CD8-positive, alpha-beta memory T cell (primary cell): ENCODE measurements around the gene LDLRAP1. TPM values are rescaled to one million over a fixed set of nuclear protein-coding genes. Genes with fewer than 3 reads are reported as not detected.

Source experiments
- CTCF ChIA-PET: fragments of 350-600 bp; sonication (Branson Sonifier 250); formaldehyde crosslinking; loops from one replicate; lab custom pipeline; 2021; ENCODE audit warnings: antibody characterized with exemption; lab: Charles Lee
- POLR2A ChIA-PET: fragments of 350-600 bp; sonication (Branson Sonifier 250); formaldehyde crosslinking; loops from one replicate; lab custom pipeline; 2021; ENCODE audit warnings: antibody characterized with exemption; lab: Charles Lee
- DNase-seq, 5 donors: peaks; one replicate each; pipeline versions ENCODE4 v3.0.0 to v3.0.0-alpha.2; 2020 to 2022; ENCODE audit warnings: mixed read lengths in 1 of 5
- H3K27ac ChIP-seq: one replicate; pipeline ENCODE4 v1.7.0; 2013; ENCODE audit warnings: low read depth, mild to moderate bottlenecking, low read length, moderate library complexity
- H3K27me3 ChIP-seq: 2 replicates; pipeline ENCODE4 v1.7.0; 2013; ENCODE audit warnings: low read length, mild to moderate bottlenecking; ENCODE audit not compliant: insufficient read depth, poor library complexity, severe bottlenecking
- H3K36me3 ChIP-seq: 2 replicates; pipeline ENCODE4 v1.7.0; 2013; ENCODE audit warnings: mild to moderate bottlenecking, low read length, moderate library complexity; ENCODE audit not compliant: insufficient read depth
- H3K4me1 ChIP-seq: 2 replicates; pipeline ENCODE4 v1.7.0; 2013; ENCODE audit warnings: mild to moderate bottlenecking, low read length, moderate library complexity; ENCODE audit not compliant: insufficient read depth
- H3K4me3 ChIP-seq: 2 replicates; pipeline ENCODE4 v1.7.0; 2013; ENCODE audit warnings: mild to moderate bottlenecking, low read length
- H3K9me3 ChIP-seq: 2 replicates; pipeline ENCODE4 v1.7.0; 2013; ENCODE audit warnings: mild to moderate bottlenecking, low read length
- H3K27ac Mint-ChIP-seq, 8 donors: one replicate each; pipeline ENCODE4 v1.8.0; 2020 to 2021; ENCODE audit warnings: mixed read lengths in 8 of 8, mild to moderate bottlenecking in 6 of 8, inconsistent platforms in 3 of 8, moderate library complexity in 3 of 8
- H3K27me3 Mint-ChIP-seq, 2 donors: one replicate each; pipeline ENCODE4 v1.8.0; 2020 to 2021; ENCODE audit warnings: mixed read lengths in 2 of 2, mild to moderate bottlenecking in 1 of 2, moderate library complexity in 1 of 2
- H3K36me3 Mint-ChIP-seq, 3 donors: one replicate each; pipeline ENCODE4 v1.8.0; 2020 to 2021; ENCODE audit warnings: mixed read lengths in 3 of 3, inconsistent platforms in 1 of 3, mild to moderate bottlenecking in 1 of 3
- H3K4me1 Mint-ChIP-seq, 3 donors: one replicate each; pipeline ENCODE4 v1.8.0; 2020 to 2021; ENCODE audit warnings: mixed read lengths in 3 of 3, inconsistent platforms in 1 of 3, mild to moderate bottlenecking in 1 of 3
- H3K4me3 Mint-ChIP-seq, 7 donors: one replicate each; pipeline ENCODE4 v1.8.0; 2020 to 2021; ENCODE audit warnings: mixed read lengths in 7 of 7, mild to moderate bottlenecking in 6 of 7, moderate library complexity in 4 of 7, inconsistent platforms in 2 of 7
- H3K9me3 Mint-ChIP-seq, 5 donors: one replicate each; pipeline ENCODE4 v1.8.0; 2020 to 2022; ENCODE audit warnings: mixed read lengths in 5 of 5, mild to moderate bottlenecking in 3 of 5, moderate library complexity in 2 of 5, inconsistent platforms in 1 of 5
- polyA plus RNA-seq: library from polyadenylated mRNA; unstranded; fragments of 300-500 nt; fragmentation: Illumina TruSeq; gene quantifications from one replicate; pipeline ENCODE4 v1.2.3, GENCODE V29; 2021
- total RNA-seq, 2 experiments: library from RNA; stranded (reverse); gene quantifications; one replicate each; pipeline ENCODE4 v1.2.3, GENCODE V29; 2021

LDLRAP1 gene
- total and polyA plus RNA-seq, 3 experiments from 2014 or later, result 21.1 to 302 (median 22.0) TPM

DNA sequence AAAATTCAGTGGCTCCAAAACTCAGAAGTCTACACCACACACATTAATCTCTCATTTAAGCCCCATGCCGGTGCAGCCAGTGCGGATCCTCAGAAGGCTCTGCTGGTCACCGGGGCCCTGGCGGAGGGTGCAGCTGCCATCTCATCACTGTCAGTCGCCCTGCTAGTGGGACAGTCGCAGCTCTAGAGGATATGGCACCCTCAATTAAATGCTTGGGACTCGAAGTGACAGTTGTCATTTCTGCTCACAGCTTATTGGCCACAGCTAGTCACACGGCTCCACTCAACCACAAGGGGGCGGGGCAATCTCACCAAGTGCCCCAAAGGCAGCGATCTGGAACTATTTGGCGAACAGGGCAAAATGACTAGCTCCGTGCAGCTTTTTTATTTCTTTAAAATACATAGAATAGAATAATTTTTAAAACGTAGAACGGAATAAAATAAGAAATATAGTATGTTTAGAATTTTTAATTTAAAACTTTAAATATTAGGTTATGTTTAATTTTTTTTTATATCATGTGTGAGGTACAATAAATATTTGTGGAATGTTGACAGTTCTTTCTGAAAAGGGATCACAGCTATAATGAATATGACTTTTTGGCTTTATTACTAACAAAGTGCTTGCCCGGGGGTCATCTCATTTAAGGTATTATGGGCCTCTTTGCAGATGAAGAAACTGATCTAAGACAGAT lies 65.2 kb downstream of the LDLRAP1 start:
- ChIA-PET CTCF (interaction anchor here (0.9 to 3.8 kb wide), 17 partner anchors 11 to 202 kb away, joined by 3 to 24 read pairs (median 4); no protein-coding TSS in a partner anchor), POLR2A (interaction anchor here (0.5 to 1.1 kb wide), 9 partner anchors 18 to 377 kb away, joined by 3 to 6 read pairs (median 3); partner anchors contain the start of genes MTFR1L and SYF2)
- peak; percentile 79 to 89 (median 82) for DNase-seq
- H3K27me3 ChIP-seq, result no peaks in the 10 kb centered on the region
- peak overlapping the region in 4 of 8 donors; percentile 3 to 21 (median 10) for H3K27ac Mint-ChIP-seq
- H3K4me1 ChIP-seq, result no peaks in the 10 kb centered on the region
- H3K36me3 Mint-ChIP-seq, result no peaks in the 10 kb centered on the region
- H3K36me3 ChIP-seq, result no peaks in the 10 kb centered on the region
- H3K9me3 ChIP-seq, result no peaks in the 10 kb centered on the region
- peaks cover 4 to 5% of the 10 kb centered on the region in 2 donors for H3K27me3 Mint-ChIP-seq
- peak overlapping the region; percentile 45 for H3K4me3 ChIP-seq
- H3K4me1 Mint-ChIP-seq, result peaks cover 4 to 21% (median 19%) of the 10 kb centered on the region in 3 donors
- H3K4me3 Mint-ChIP-seq, result peak overlapping the region in 5 of 7 donors; percentile 2 to 63 (median 25)
- H3K27ac ChIP-seq, result no peak overlapping the region
- no peaks in the 10 kb centered on the region for H3K9me3 Mint-ChIP-seq

DNA sequence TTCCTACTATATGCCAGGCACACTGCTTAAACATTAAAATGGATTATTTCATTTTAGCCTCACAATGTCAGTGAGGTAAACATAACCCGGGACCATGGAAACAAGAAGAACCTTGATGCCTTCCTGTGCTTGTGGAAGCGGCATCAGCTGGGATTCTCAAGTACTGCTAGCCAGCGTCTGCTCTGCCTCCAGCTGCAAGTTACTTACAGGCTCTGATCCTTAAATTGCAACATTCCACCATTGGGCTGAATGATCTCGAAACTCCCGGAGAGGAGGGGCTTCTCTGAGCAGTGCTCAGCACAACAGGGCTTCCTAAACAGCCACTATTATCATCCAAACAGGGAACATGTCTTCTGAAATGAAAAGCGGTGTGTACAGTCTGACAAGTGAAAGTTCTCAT lies 66.5 kb downstream of the LDLRAP1 start:
- H3K27me3 Mint-ChIP-seq, result peaks cover 4 to 5% of the 10 kb centered on the region in 2 donors
- H3K9me3 Mint-ChIP-seq, result no peaks in the 10 kb centered on the region
- Histone ChIP-seq H3K27ac (no peak overlapping the region), H3K36me3 (no peaks in the 10 kb centered on the region), H3K27me3 (no peaks in the 10 kb centered on the region), H3K4me1 (peaks cover 8% of the 10 kb centered on the region), H3K9me3 (no peaks in the 10 kb centered on the region), H3K4me3 (no peak overlapping the region)
- no peak for DNase-seq
- peak overlapping the region in 1 of 8 donors; percentile 19 for H3K27ac Mint-ChIP-seq
- H3K4me3 Mint-ChIP-seq, result no peak overlapping the region
- no peaks in the 10 kb centered on the region for H3K36me3 Mint-ChIP-seq
- ChIA-PET POLR2A (no interaction called here), CTCF (interaction anchor here (1.1 to 3.8 kb wide), 9 partner anchors 9 to 201 kb away, joined by 3 to 24 read pairs (median 6); no protein-coding TSS in a partner anchor)
- H3K4me1 Mint-ChIP-seq, result peaks cover 12 to 30% (median 28%) of the 10 kb centered on the region in 3 donors

DNA sequence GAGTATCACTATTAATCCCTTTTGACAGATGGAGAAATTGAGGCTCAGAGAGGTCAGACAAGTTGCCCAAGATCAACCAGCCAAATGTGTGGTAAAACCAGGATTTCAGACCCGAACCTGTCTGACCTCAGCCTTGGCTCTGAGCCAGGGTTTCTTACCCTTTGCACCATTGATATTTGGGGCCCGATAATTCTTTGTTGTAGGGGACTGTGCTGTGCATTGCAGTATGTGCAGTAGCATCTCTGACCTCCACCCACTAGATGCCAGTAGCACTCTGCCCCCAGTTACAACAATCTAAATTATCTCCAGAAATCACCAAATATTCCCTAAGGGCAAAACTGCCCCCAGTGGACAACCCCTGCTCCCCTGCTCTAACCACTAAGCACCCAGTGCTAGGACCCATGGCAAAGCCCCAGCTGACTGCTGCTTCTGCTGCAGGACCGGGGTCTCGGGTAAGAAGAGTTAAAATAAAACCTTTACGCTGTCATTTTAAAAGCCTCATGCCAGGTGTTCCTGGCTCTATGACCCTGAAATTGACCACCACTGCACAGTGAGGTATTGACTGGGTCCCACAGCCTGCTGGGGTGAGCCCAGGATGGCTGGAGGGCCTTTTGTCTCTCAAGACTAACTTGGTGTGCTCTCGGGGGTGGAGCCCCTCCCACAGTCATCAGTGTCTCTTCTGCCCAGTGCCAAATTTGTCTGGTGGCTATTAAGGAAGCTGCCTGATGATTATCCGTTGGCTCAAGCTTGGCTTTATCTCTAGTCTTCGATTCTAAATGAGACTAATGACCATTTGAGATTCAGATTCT lies 67.6 kb downstream of the LDLRAP1 start:
- peaks cover 19% of the 10 kb centered on the region for H3K4me1 ChIP-seq
- H3K9me3 Mint-ChIP-seq, result no peaks in the 10 kb centered on the region
- H3K4me1 Mint-ChIP-seq, result peaks cover 23 to 40% (median 39%) of the 10 kb centered on the region in 3 donors
- CTCF ChIA-PET, result interaction anchor here (1.3 to 3.8 kb wide), 5 partner anchors 12 to 200 kb away, joined by 3 to 24 read pairs (median 11); no protein-coding TSS in a partner anchor
- H3K27me3 ChIP-seq, result no peaks in the 10 kb centered on the region
- H3K27ac ChIP-seq, result no peak overlapping the region
- H3K9me3 ChIP-seq, result no peaks in the 10 kb centered on the region
- H3K36me3 Mint-ChIP-seq, result no peaks in the 10 kb centered on the region
- POLR2A ChIA-PET, result no interaction called here
- H3K27me3 Mint-ChIP-seq, result peaks cover 0 to 4% of the 10 kb centered on the region in 2 donors
- DNase-seq, result no peak
- H3K4me3 ChIP-seq, result no peak overlapping the region
- no peaks in the 10 kb centered on the region for H3K36me3 ChIP-seq
- no peak overlapping the region for H3K4me3 Mint-ChIP-seq
- H3K27ac Mint-ChIP-seq, result peak overlapping the region in 1 of 8 donors; percentile 13

DNA sequence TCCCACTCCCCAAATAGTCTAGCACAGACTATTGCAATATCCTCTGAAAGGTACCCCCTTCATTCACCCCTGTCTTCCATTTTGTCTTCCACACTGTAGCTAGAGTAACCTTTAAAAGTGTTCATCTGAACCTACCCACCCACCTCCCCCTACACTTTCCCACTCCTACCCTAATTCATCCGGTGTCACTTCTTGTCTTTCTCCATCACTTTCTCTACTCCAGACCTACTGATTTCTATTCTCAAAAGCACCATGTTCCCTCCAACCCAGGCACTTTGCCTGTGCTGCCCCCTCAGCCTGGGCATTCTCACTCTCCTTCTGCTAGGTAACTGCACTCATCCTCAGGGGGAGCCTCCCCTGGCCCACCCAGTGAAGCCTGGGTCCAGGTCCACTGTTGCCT lies 68.4 kb downstream of the LDLRAP1 start:
- Histone ChIP-seq H3K9me3 (no peaks in the 10 kb centered on the region), H3K4me3 (no peak overlapping the region), H3K4me1 (peaks cover 20% of the 10 kb centered on the region), H3K36me3 (no peaks in the 10 kb centered on the region), H3K27ac (no peak overlapping the region), H3K27me3 (no peaks in the 10 kb centered on the region)
- DNase-seq, result no peak
- Mint-ChIP-seq H3K4me3 (no peak overlapping the region), H3K9me3 (no peaks in the 10 kb centered on the region), H3K27ac (no peak overlapping the region), H3K36me3 (no peaks in the 10 kb centered on the region), H3K27me3 (peaks cover 0 to 4% of the 10 kb centered on the region in 2 donors), H3K4me1 (peaks cover 23 to 40% (median 40%) of the 10 kb centered on the region in 3 donors)
- ChIA-PET CTCF (interaction anchor here (1.3 to 3.8 kb wide), 3 partner anchors 163 to 198 kb away, joined by 3 to 18 read pairs (median 11); no protein-coding TSS in a partner anchor), POLR2A (no interaction called here)

DNA sequence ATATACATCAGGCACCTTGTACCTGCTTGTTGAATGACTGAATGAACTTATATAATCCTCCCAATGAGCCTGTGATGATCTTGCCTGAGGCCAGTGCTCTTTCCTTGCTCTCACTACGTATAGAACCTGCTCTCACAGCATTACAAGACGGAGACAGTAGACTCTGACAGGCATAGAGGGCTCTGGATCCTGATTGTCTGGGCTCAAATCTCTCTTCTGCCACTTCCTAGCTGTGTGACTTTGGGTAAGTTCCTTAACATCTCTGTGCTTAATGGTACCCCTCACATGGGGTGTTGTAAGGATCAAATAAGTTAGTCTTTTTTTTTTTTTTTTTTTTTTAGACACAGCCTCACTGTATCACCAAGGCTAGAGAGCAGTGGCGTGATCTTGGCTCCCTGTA lies 69.0 kb downstream of the LDLRAP1 start:
- peaks cover 0 to 4% of the 10 kb centered on the region in 2 donors for H3K27me3 Mint-ChIP-seq
- no peak for DNase-seq
- H3K27me3 ChIP-seq, result no peaks in the 10 kb centered on the region
- H3K27ac ChIP-seq, result no peak overlapping the region
- no peaks in the 10 kb centered on the region for H3K36me3 ChIP-seq
- no peak overlapping the region for H3K4me3 ChIP-seq
- no peaks in the 10 kb centered on the region for H3K36me3 Mint-ChIP-seq
- peaks cover 23 to 37% (median 36%) of the 10 kb centered on the region in 3 donors for H3K4me1 Mint-ChIP-seq
- ChIA-PET CTCF (interaction anchor here (1.3 to 2.0 kb wide), 2 partner anchors 162 to 198 kb away, joined by 3 to 11 read pairs; no protein-coding TSS in a partner anchor), POLR2A (no interaction called here)
- no peak overlapping the region for H3K4me3 Mint-ChIP-seq
- no peaks in the 10 kb centered on the region for H3K9me3 Mint-ChIP-seq
- peak overlapping the region in 1 of 8 donors; percentile 30 for H3K27ac Mint-ChIP-seq
- peaks cover 20% of the 10 kb centered on the region for H3K4me1 ChIP-seq
- no peaks in the 10 kb centered on the region for H3K9me3 ChIP-seq

DNA sequence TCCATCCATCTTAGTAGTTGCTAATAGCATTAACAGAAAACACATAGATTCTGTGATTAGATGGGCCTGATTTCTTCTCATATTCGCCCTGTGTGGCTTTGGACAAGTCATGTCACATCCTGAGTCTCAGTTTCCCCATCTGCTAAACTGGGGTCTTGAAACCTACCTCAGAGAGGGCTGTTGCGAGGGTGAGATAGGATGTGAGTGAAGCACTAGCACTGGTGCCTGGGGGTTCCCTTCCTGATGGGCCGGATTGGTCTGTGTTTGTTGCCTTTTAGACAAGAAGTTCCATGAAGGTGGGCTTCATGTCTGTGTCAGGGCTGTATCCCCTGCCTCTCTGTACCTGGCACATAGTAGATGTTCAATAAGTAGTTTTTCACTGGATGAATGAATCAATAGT lies 69.7 kb downstream of the LDLRAP1 start:
- Histone ChIP-seq H3K27me3 (no peaks in the 10 kb centered on the region), H3K9me3 (no peaks in the 10 kb centered on the region), H3K36me3 (no peaks in the 10 kb centered on the region), H3K4me3 (no peak overlapping the region), H3K27ac (no peak overlapping the region), H3K4me1 (peaks cover 21% of the 10 kb centered on the region)
- CTCF ChIA-PET, result interaction anchor here (1.1 kb wide), 1 partner anchor 183 kb away, joined by 3 read pairs; no protein-coding TSS in a partner anchor
- Mint-ChIP-seq H3K4me3 (no peak overlapping the region), H3K27ac (peak overlapping the region in 1 of 8 donors; percentile 4), H3K27me3 (peaks cover 0 to 4% of the 10 kb centered on the region in 2 donors), H3K36me3 (no peaks in the 10 kb centered on the region), H3K4me1 (peaks cover 23 to 37% (median 35%) of the 10 kb centered on the region in 3 donors), H3K9me3 (no peaks in the 10 kb centered on the region)
- POLR2A ChIA-PET, result no interaction called here
- no peak for DNase-seq

DNA sequence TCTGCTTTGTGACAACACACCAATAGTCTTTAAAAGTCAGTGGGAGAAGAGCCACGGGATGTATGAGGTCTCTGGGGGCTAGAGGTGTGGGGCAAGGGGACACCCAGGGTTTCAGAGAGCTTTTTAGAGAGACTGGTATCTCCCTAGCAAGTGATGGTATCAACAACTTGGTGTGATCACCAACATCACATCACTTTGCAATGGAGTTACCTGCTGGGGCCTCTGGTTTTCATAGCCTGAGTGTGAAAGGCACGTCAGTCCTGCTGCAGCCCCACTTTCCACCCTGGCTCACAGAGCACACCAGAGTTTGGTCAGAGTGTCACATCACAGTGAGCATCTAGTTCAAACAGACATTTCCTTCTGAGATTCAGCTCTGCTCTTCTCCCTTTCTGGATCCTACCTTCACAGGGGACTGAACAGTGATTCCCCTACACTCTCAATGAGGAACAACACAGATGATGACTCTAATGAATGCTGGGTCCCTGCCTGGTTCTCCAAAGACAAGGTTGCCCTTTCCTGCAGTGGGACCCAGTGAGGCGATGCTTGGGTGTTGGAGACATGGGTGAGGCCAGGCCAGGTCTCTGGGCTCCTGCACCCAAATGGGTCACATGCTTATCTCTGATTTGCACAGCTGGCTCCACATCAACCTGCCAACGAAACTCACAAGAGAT lies 71.2 kb downstream of the LDLRAP1 start:
- H3K27ac ChIP-seq, result no peak overlapping the region

More for the DNA sequence above, 71.2 kb downstream of the LDLRAP1 start:
- peaks cover 35% of the 10 kb centered on the region for H3K4me1 ChIP-seq
- peaks cover 0 to 3% (median 0%) of the 10 kb centered on the region in 3 donors for H3K36me3 Mint-ChIP-seq
- CTCF ChIA-PET, result no interaction called here
- H3K9me3 Mint-ChIP-seq, result no peaks in the 10 kb centered on the region
- peak overlapping the region; percentile 41 to 89 (median 82) for H3K4me3 Mint-ChIP-seq
- peaks cover 0 to 5% of the 10 kb centered on the region in 2 donors for H3K27me3 Mint-ChIP-seq
- POLR2A ChIA-PET, result no interaction called here
- no peaks in the 10 kb centered on the region for H3K9me3 ChIP-seq
- no peaks in the 10 kb centered on the region for H3K36me3 ChIP-seq
- H3K27me3 ChIP-seq, result no peaks in the 10 kb centered on the region
- H3K4me3 ChIP-seq, result no peak overlapping the region
- no peak for DNase-seq
- peaks cover 35 to 43% (median 40%) of the 10 kb centered on the region in 3 donors for H3K4me1 Mint-ChIP-seq
- peak overlapping the region; percentile 51 to 92 (median 84) for H3K27ac Mint-ChIP-seq
